ENCODE results near the gene ARHGAP1.

ARHGAP1 gene

DNA sequence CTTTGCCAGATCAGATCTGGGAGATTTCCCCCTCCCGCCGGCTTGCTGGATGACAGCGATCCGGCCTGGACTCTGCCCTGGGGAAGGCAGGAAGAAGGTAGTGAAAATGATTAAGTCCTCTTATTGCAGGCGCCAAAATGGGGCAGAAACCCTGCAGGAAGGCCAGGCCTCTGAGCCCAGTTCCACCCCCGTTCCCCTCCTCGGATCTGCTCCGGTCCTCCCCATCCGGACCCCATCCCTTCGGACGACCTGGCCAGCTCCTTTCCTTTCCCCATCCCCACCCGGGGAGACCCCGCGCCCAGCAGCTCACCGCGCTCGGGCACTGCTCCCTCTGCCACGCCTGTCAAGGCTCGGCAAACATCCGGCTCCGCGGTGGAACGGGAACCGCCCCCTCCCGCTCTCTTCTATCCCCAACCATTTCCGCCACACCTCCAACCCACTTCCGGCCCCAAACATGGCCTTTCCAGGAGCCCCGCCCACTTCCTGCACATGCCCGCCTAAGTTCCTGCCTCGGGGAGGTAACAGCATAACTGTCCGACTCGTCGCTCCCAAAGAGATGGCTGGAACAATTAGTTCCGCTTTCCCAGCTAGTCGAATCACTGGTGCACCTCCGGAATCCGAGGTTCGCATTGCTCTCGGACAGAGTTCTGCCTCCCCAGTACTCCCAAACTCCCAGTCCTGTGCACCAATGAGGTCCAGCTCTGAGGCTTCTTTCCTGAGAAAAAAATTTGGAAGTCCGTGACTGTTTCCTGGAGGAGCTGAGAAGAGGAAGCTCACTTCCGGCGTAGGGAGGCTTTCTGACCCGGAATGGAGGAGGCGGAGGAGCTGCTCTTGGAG, at the start of gene ARHGAP1, which contains the start of gene ZNF408:
ARHGAP1 (minus strand) TSS at position 379 of the 837 bp plus-strand sequence. CDS start 4,512 bp downstream, outside the sequence.
ZNF408 (plus strand) TSS at position 791 of the 837 bp plus-strand sequence; CDS start at position 808, 17 bp downstream.
- TF ChIP-seq CTCF (IDR thresholded peaks at IDR 0.05; ENCODE audit: control insufficient read depth, extremely low read depth, insufficient read depth) = no peak
- DNase-seq (ENCODE audit: low read depth) = peak; percentile 97
- peak within 1 kb of the TSS; percentile 100 for H3K4me3 ChIP-seq (ENCODE audit: low read depth, low read length)

DNA sequence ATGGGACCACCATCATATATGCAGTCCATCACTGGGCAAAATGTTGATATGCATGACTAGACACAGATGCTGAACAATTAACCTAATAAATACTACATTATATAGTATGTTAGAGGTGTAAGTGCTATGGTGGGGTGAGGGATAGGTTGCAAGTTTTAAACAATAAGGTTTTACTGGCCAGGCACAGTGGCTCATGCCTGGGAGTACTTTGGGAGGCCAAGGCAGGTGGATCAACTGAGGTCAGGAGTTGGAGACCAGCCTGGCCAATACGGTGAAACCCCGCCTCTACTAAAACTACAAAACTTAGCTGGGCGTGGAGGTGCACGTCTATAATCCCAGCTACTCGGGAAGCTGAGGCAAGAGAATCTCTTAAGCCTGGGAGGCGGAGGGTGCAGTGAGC, 46.7 kb upstream of the ARHGAP1 start:
- DNase-seq (ENCODE audit: low read depth) = no peak
- H3K4me3 ChIP-seq (ENCODE audit: low read depth, low read length) = no peak overlapping the region
- TF ChIP-seq CTCF (IDR thresholded peaks at IDR 0.05; ENCODE audit: control insufficient read depth, extremely low read depth, insufficient read depth) = no peak

GRCh38 chr11:46745995-46746394, 45.6 kb upstream of the ARHGAP1 start:
- H3K4me3 ChIP-seq (ENCODE audit: low read depth, low read length) = no peak overlapping the region
- no peak for DNase-seq (ENCODE audit: low read depth)
- no peak for TF ChIP-seq CTCF (IDR thresholded peaks at IDR 0.05; ENCODE audit: control insufficient read depth, extremely low read depth, insufficient read depth)

GRCh38 chr11:46745328-46745727, 44.9 kb upstream of the ARHGAP1 start:
- no peak for TF ChIP-seq CTCF (IDR thresholded peaks at IDR 0.05; ENCODE audit: control insufficient read depth, extremely low read depth, insufficient read depth)
- H3K4me3 ChIP-seq (ENCODE audit: low read depth, low read length) = no peak overlapping the region
- DNase-seq (ENCODE audit: low read depth) = no peak

GRCh38 chr11:46743693-46744339, 43.4 kb upstream of the ARHGAP1 start:
- no peak for DNase-seq (ENCODE audit: low read depth)
- no peak for TF ChIP-seq CTCF (IDR thresholded peaks at IDR 0.05; ENCODE audit: control insufficient read depth, extremely low read depth, insufficient read depth)
- no peak overlapping the region for H3K4me3 ChIP-seq (ENCODE audit: low read depth, low read length)

- H3K4me3 ChIP-seq (ENCODE audit: low read depth, low read length) = no peak overlapping the region
- no peak for TF ChIP-seq CTCF (IDR thresholded peaks at IDR 0.05; ENCODE audit: control insufficient read depth, extremely low read depth, insufficient read depth)
- DNase-seq (ENCODE audit: low read depth) = no peak
Observed at GRCh38 chr11:46743043-46743442, 42.6 kb upstream of the ARHGAP1 start.

Measured in LNCaP clone FGC (cell line).